BLaER1 (cell line): ENCODE data around the gene TARS3.
"Not testable (repeated sequence)": the region's sequence is repeated elsewhere in the genome, so short reads cannot be mapped to it uniquely, and the experiment has no call there.

ENCODE experiments used
- H3K27ac ChIP-seq: shearing (Covaris generic); formaldehyde crosslinking; 2 replicates; pipeline ENCODE4 v1.8.1; 2022
- H3K27me3 ChIP-seq: shearing (Covaris generic); formaldehyde crosslinking; 2 replicates; pipeline ENCODE4 v1.8.1; 2022
- H3K36me3 ChIP-seq: shearing (Covaris generic); formaldehyde crosslinking; 2 replicates; pipeline ENCODE4 v1.8.1; 2022
- H3K4me1 ChIP-seq: shearing (Covaris generic); formaldehyde crosslinking; 2 replicates; pipeline ENCODE4 v1.8.1; 2022
- H3K4me2 ChIP-seq: shearing (Covaris generic); formaldehyde crosslinking; 2 replicates; pipeline ENCODE4 v1.8.1; 2022
- H3K4me3 ChIP-seq: shearing (Covaris generic); formaldehyde crosslinking; 2 replicates; pipeline ENCODE4 v1.8.1; 2022
- H3K9ac ChIP-seq: shearing (Covaris generic); formaldehyde crosslinking; 2 replicates; pipeline ENCODE4 v1.8.1; 2022
- H3K9me3 ChIP-seq: shearing (Covaris generic); formaldehyde crosslinking; 2 replicates; pipeline ENCODE4 v1.8.1; 2022
- H4K20me1 ChIP-seq: shearing (Covaris generic); formaldehyde crosslinking; 2 replicates; pipeline ENCODE4 v1.8.1; 2022
- Cebpa-rat ChIP-seq: shearing (Covaris generic); IDR thresholded peaks from 2 replicates; pipeline ENCODE4 v1.8.1; 2022

The TARS3 gene

GRCh38 chr15:101660005-101660404 is 64.3 kb downstream of the TARS3 start:
- Histone ChIP-seq H3K9ac (no peak overlapping the region), H3K4me1 (no peaks in the 10 kb centered on the region), H3K4me2 (no peak overlapping the region), H3K27ac (no peak overlapping the region), H3K36me3 (peaks cover 8% of the 10 kb centered on the region; the same call in 1 of the 2 replicates), H3K27me3 (no peaks in the 10 kb centered on the region), H3K9me3 (no peaks in the 10 kb centered on the region), H3K4me3 (no peak overlapping the region), H4K20me1 (no peaks in the 10 kb centered on the region)
- no peak for TF ChIP-seq Cebpa-rat

- H3K27me3 ChIP-seq, result no peaks in the 10 kb centered on the region
- H3K27ac ChIP-seq, result no peak overlapping the region
- no peak overlapping the region for H3K4me3 ChIP-seq
- no peak overlapping the region for H3K9ac ChIP-seq
- H3K9me3 ChIP-seq, result no peaks in the 10 kb centered on the region
- H3K36me3 ChIP-seq, result peaks cover 8% of the 10 kb centered on the region; the same call in 1 of the 2 replicates
- no peak overlapping the region for H3K4me2 ChIP-seq
- peaks cover 18% of the 10 kb centered on the region for H3K4me1 ChIP-seq
- H4K20me1 ChIP-seq, result no peaks in the 10 kb centered on the region
- no peak for TF ChIP-seq Cebpa-rat
Measured at GRCh38 chr15:101657968-101658784, 66.1 kb downstream of the TARS3 start.

- Histone ChIP-seq H4K20me1 (no peaks in the 10 kb centered on the region), H3K36me3 (peaks cover 8% of the 10 kb centered on the region; the same call in 1 of the 2 replicates), H3K27ac (no peak overlapping the region), H3K27me3 (no peaks in the 10 kb centered on the region), H3K4me3 (no peak overlapping the region), H3K9me3 (no peaks in the 10 kb centered on the region), H3K4me2 (no peak overlapping the region), H3K4me1 (peaks cover 23% of the 10 kb centered on the region), H3K9ac (no peak overlapping the region)
- no peak for TF ChIP-seq Cebpa-rat
Measured at GRCh38 chr15:101657171-101657570, 67.1 kb downstream of the TARS3 start.

- not testable (repeated sequence) for H3K27me3 ChIP-seq, H3K36me3 ChIP-seq, H3K4me3 ChIP-seq, H3K9me3 ChIP-seq, H3K27ac ChIP-seq, H3K9ac ChIP-seq
- Histone ChIP-seq H3K4me1 (peaks cover 38% of the 10 kb centered on the region), H3K4me2 (peak overlapping the region; percentile 97), H4K20me1 (peaks cover 15% of the 10 kb centered on the region)
Measured at GRCh38 chr15:101654624-101655337, 69.5 kb downstream of the TARS3 start.

- peaks cover 22% of the 10 kb centered on the region for H4K20me1 ChIP-seq
- H3K4me1 ChIP-seq, result peaks cover 45% of the 10 kb centered on the region
- no peak overlapping the region for H3K27ac ChIP-seq
- no peaks in the 10 kb centered on the region for H3K27me3 ChIP-seq
- 0 out of 2 replicates have a peak overlapping the region, but pooled peaks have one; percentile 94 for H3K9ac ChIP-seq
- H3K4me2 ChIP-seq, result peak overlapping the region; percentile 97
- peaks cover 5% of the 10 kb centered on the region; the same call in 1 of the 2 replicates for H3K36me3 ChIP-seq
- H3K4me3 ChIP-seq, result no peak overlapping the region
- no peaks in the 10 kb centered on the region for H3K9me3 ChIP-seq
- TF ChIP-seq Cebpa-rat, result no peak
Measured at GRCh38 chr15:101654171-101654570, 70.1 kb downstream of the TARS3 start.

- Histone ChIP-seq H3K9me3 (no peaks in the 10 kb centered on the region), H3K27ac (peak overlapping the region; percentile 96)
Measured at GRCh38 chr15:101652786-101653430, 71.4 kb downstream of the TARS3 start.

DNA sequence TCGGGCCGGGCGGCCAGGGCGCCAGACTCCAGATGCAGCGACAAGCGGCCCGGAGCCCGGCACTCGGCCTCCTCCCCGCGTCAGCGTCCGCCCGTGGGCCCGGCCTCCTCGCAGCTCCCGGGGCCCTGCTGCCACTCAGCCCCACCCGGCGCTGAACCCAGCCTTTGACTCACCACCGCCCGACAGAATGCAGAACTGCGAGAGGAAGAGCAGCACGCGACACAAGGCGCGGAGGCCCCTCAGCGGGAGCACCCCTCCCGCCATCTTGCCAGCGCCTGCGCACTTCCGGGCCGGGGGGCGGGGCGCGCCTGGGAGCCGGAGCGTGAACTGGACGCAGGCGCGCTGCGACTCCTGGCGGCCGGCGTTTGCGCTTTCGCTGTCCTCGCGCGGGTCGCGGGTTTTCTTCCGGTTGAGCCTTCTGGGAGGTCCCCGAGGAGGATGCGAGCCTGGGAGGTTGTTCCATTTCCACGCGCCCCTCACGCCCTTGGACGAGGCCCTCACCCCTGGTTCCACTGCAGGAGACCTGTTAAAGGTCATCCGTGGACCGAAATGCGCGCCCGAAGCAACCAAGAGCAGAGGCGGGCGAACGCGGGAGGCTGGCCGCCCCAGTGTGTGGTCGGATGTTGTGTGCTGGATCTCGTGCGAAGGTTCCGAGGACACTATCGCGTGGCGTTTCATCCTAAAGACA is 72.0 kb downstream of the TARS3 start, which contains the start of gene TM2D3:
Gene TM2D3, minus strand, starts transcription at position 284 of the 688 bp plus-strand sequence. Its CDS starts 20 bp downstream, at position 264.
- Histone ChIP-seq H4K20me1 (peaks cover 41% of the 10 kb centered on the region), H3K9ac (peak within 1 kb of the TSS; percentile 94), H3K4me2 (peak within 1 kb of the TSS; percentile 97), H3K9me3 (no peaks in the 10 kb centered on the region), H3K27ac (peak within 1 kb of the TSS; percentile 96), H3K4me1 (peaks cover 46% of the 10 kb centered on the region), H3K36me3 (peaks cover 23% of the 10 kb centered on the region), H3K4me3 (peak within 1 kb of the TSS; percentile 90), H3K27me3 (no peaks in the 10 kb centered on the region)
- no peak for TF ChIP-seq Cebpa-rat

More at GRCh38 chr15:101652786-101653430, 71.4 kb downstream of the TARS3 start:
- H3K4me3 ChIP-seq, result peak overlapping the region; percentile 90
- no peaks in the 10 kb centered on the region for H3K27me3 ChIP-seq
- no peak for TF ChIP-seq Cebpa-rat
- peak overlapping the region; percentile 94 for H3K9ac ChIP-seq
- peaks cover 17% of the 10 kb centered on the region for H3K36me3 ChIP-seq
- H3K4me2 ChIP-seq, result peak overlapping the region; percentile 97
- peaks cover 34% of the 10 kb centered on the region for H4K20me1 ChIP-seq
- peaks cover 46% of the 10 kb centered on the region for H3K4me1 ChIP-seq

DNA sequence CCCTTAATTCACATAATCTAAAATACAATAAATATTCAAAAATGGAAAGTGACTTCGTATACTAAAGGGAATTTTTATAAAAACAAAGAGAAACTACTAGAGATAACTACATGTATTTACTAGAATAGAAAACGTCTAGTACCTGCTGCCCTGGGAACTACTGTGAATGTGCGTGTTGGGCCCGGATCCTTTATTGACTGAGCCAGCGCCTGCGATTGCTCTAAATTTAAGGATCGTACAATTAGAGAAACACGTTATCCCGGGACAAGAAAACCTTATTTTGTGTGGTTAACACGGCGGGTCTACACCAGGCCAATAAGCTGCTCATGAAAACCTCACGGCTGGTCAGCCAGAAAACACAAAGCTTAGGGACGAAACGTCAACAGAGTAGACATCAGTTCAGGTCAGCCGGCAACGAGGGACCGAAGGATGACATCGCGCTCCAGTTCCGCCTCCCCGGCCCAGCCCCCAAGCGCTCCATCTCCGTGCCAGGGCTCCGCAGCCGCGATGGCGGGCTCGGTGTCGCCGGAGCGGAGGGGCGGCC is 72.6 kb downstream of the TARS3 start:
- peaks cover 29% of the 10 kb centered on the region for H3K36me3 ChIP-seq
- TF ChIP-seq Cebpa-rat, result no peak
- H3K27me3 ChIP-seq, result no peaks in the 10 kb centered on the region
- peaks cover 47% of the 10 kb centered on the region for H4K20me1 ChIP-seq
- H3K4me3 ChIP-seq, result peak overlapping the region; percentile 90
- peak overlapping the region; percentile 96 for H3K27ac ChIP-seq
- H3K4me1 ChIP-seq, result peaks cover 46% of the 10 kb centered on the region
- peak overlapping the region; percentile 79 for H3K4me2 ChIP-seq
- H3K9me3 ChIP-seq, result no peaks in the 10 kb centered on the region
- peak overlapping the region; percentile 94 for H3K9ac ChIP-seq

DNA sequence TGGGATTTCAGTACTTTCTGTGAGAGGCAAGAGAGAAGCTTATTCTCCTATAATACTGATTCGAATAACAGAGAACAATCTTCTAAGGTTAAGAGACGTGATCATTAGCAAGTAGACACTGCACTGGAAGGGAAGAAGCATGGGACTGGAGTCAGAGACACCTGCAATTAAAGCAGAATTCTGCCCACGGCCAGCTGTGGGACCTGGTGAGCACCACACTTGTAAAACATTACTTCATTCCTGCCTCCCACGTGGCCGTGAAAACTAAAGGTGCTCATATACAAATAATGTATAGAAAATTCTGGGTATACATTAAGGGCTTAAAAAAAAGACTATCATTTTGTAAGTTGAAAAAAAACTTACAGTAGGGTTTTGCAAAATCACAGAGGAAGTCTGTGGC is 74.1 kb downstream of the TARS3 start:
- H3K36me3 ChIP-seq, result peaks cover 44% of the 10 kb centered on the region
- H3K9me3 ChIP-seq, result no peaks in the 10 kb centered on the region
- peak overlapping the region; percentile 94 for H3K9ac ChIP-seq
- no peaks in the 10 kb centered on the region for H3K27me3 ChIP-seq
- no peak for TF ChIP-seq Cebpa-rat
- H3K27ac ChIP-seq, result no peak overlapping the region
- peaks cover 55% of the 10 kb centered on the region for H4K20me1 ChIP-seq
- peak overlapping the region; percentile 79 for H3K4me2 ChIP-seq
- peaks cover 46% of the 10 kb centered on the region for H3K4me1 ChIP-seq
- H3K4me3 ChIP-seq, result no peak overlapping the region
